NCI-H524 (cell line): ENCODE measurements around the gene ARHGAP8.
"Not testable (repeated sequence)": the region's sequence is repeated elsewhere in the genome, so short reads cannot be mapped to it uniquely, and the experiment has no call there.

Source experiments
- DNase-seq, 2 experiments: peaks; one replicate each; lab custom pipeline; 2025; lab: John Stamatoyannopoulos, UW

The ARHGAP8 gene

DNA sequence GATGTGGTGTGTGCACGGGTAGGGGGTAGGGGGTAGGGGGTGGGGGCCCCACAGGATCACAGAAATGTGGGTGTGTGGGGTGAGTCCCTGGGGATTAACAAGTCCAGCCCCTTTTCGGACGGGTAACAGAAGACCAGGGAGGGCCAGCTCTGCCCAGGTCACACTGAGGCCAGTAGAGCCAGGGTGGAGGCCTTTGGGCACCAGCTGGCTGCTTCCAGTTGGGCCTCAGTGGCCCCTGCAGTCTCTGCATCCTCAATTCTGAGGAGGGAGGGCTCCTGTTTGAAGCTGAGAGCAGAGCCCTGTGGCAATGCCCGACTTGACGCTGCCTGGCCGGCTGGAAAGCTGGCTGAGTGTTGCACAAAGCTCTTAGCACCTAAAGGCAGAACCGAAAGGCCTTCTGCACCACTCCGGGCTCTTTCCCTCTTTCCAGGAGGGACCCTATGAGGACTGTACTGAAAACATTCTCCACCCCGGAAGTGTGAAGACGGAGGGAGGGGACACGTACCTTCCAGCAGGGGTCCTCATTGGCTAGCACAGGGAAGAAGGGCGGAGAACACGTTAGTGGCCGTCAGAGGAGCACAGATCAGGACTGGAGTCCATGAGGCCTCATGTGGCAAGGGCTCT, 137.0 kb downstream of the ARHGAP8 start:
- DNase-seq = peak in 1 of 2 experiments; percentile 26

DNA sequence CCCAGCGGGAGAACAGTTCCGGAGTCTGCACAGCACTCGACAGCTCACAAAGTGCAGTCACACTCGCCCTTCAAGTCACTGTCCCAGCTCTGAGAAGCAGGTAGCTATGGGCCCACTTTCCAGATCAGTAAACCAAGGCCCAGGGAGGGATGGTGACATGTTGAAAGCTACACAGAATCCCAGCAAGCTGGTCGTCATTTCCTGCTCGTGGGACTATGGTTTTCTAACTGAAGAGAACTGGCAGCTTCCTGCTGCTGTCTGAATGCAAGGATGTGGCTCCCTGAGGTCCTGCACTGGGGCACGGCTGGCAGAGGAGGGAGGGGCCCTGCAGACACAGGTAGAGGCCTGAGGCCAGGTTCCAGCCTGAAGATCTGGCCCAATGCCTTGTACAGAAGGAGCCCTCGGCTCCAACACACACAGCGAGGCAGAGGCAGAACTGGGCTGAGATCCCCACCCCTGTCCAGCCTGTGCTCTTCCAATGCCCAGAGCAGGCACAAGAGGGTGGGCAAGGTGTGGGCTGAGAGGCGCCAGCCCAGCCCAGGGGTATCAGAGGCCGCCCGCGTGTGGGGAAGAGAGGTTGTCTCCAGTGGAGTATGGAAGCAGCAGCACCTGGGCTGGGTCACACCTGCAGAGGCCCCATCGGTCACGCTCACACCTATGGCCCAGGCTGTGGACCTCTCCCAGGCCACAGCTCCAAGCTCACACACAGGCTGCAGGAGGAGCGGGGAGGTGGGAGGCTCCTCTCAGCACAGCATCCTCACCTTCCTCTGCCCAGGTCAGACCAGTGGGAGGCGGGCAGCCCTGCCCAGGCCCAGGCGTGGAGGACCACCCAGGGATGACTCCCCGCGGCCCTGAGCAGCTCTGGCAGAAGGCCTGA, 138.3 kb downstream of the ARHGAP8 start:
- DNase-seq = no peak

- DNase-seq = no peak
Observed at GRCh38 chr22:44891293-44891747, 138.9 kb downstream of the ARHGAP8 start.

DNA sequence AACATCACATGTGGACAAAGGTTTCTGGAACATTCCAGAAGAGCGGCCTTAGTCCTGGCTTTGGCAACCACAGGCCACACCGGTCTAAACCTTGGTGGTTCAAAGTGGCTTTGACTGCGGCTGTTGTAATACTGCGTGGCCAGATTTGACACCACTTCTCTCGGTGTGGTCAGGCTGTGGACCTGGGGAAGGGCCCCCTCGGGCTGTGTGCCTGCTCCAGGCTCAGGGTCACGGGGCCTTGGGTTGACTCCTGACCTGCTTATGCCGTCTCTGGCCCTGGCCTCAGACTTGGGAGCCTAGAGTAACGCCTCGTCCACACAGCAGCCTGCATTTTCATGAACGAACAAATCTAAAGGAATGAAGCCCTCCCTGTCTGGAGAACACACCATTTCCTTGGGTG, 139.4 kb downstream of the ARHGAP8 start:
- no peak for DNase-seq

- DNase-seq = no peak
Observed at GRCh38 chr22:44892243-44892642, 139.9 kb downstream of the ARHGAP8 start.

DNA sequence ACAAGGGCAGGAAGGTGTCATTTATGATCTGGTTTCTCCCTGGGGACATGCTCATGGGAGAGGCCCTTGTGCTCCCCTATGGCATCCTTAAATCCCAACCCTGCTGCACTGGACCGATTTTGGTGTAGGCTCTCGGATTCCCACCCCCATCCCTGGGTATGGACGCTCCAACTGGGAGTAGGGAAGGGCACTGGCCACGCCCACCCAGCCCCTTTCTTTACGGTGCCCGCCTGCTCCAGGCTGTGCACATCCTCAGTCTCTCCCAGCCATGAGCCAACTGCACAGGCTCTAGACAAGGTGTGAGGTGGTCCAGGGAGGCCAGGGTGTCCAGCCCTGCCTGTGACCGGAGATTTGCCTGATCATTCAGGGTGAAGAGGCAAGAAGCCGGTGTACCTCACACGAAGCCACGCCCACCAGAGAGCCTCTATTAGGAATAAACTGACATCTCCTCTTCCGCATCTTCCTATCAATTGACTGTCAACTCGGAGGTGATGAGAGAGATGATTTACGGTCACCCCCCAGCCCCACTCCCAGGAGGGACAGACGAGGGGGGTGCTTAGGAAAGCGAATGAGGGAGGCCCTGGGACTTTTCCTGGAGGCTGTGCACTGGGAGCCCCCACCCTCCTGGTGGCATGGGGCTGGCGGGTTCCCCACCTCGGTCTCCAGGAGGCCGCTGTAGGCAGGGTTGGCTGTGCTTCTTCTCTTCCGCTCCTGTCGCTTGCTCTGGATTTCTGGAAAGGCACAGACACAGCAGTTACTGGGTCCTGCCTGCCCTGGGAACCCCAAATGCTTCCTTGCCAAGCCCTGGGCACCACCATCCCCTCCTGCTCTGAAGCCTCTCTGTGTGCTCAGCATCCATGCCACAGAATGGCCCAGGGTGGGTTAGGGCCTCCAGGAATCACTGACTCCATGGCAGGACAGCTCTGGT, 140.7 kb downstream of the ARHGAP8 start:
- DNase-seq = no peak

- no peak for DNase-seq
Observed at GRCh38 chr22:44893731-44894080, 141.3 kb downstream of the ARHGAP8 start.

DNA sequence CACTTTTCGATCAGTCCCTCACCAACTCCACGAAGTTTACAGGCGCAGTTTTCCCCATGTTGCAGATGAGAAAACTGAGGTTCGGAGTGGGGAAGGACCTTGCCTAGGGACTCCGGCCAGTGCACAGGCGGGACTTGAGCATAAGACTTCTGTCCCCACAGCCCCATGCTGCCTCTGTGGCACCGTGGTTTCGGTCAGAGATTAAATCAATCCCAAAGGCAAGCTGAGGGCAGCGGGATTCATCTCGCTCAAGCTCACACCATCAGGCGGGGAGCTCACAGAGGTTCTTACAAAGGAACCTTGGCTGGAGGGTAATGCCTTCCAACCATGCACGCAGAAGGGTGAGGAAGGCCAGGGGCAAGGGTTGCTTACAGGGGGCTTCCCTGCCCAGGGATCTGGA, 141.9 kb downstream of the ARHGAP8 start:
- DNase-seq = no peak

DNA sequence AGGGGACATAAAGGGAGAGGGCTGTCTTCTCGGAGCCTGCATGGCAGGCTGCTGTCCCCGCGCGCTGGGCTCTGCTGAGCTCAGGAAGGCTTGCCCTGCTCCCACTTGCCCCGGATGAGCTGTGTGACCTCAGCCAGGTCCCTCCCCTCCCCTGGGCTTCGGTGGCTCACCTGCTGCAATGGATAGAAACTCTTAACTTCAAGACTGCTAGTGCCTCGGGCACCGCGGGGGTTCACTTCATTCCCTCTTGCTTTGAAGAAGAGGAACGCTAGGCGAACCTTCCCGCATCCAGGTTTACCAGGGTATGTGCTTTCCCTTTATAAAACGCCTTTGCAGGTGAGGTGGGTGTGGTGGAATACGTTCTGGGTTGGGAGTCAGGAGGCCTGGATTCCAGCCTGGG, 142.4 kb downstream of the ARHGAP8 start:
- no peak for DNase-seq

- no peak for DNase-seq
Observed at GRCh38 chr22:44895296-44896055, 143.1 kb downstream of the ARHGAP8 start.

- no peak for DNase-seq
Observed at GRCh38 chr22:44898236-44898635, 145.9 kb downstream of the ARHGAP8 start.

GRCh38 chr22:44901301-44901700, 148.9 kb downstream of the ARHGAP8 start:
- no peak for DNase-seq

GRCh38 chr22:44903164-44903563, 150.8 kb downstream of the ARHGAP8 start:
- not testable (repeated sequence) for DNase-seq

DNA sequence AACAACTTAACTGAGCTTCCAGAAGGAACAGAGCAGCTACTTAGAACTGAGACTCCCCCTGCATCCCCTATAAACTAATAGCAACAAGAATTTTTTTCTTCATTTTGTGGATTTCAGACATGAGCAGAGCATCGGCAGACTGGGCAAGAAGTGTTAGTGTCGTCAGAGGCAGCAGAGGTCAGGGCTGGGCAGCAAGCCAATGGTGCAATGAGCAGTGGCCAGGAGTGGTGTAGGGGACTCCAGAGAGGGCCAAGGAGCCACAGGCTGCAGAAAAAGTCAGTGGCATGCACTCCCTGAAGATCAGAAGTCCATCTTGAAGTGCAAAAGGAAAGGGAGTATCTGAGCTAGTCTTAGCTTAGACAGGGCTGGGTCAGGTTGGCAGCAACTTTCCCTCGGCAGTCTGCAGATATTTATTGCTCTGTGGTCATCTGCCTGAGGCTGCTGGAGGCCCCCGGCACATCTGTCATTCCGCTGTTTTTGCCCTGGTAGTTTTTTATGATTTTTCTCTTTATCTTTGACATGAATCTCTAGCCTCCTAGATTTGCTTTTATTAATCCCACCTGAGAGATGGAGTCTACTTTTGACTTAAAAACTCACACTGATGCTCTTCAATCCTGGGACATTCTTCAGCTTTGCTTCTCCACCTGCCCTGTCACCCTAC, 152.2 kb downstream of the ARHGAP8 start:
- DNase-seq = not testable (repeated sequence)

DNA sequence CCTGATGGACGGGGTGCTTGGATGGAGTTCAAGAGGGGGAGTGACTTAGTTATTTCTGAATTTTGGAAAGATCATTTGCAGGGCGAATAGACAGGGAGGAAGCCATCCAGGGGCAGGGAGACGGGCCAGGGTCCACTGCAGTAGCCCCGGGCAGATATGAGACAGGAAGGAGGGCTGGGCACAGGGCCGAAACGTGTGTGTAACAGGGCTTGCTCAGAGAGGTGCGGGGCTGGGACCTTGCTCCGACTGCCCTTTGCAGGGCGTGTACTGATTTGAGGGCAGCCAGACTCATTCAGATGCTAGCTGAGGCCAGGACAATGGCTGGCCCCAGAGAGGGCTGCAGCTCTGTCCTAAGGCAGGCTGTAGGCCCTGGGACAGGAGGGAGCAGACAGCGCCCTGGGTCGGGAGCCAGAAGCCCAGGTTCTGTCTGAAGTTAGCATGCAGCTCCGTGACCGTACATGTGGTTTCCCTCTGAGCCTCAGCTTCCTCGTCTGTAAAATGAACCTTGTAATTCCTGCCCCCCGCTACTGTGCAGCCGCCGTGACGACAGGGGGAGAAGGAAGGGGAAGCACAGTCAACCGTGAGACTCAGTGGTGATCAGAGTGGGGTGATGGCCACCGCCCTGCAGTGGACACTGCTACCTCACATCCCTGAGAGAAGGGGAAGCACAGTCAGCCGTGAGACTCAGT, 154.0 kb downstream of the ARHGAP8 start:
- no peak for DNase-seq

DNA sequence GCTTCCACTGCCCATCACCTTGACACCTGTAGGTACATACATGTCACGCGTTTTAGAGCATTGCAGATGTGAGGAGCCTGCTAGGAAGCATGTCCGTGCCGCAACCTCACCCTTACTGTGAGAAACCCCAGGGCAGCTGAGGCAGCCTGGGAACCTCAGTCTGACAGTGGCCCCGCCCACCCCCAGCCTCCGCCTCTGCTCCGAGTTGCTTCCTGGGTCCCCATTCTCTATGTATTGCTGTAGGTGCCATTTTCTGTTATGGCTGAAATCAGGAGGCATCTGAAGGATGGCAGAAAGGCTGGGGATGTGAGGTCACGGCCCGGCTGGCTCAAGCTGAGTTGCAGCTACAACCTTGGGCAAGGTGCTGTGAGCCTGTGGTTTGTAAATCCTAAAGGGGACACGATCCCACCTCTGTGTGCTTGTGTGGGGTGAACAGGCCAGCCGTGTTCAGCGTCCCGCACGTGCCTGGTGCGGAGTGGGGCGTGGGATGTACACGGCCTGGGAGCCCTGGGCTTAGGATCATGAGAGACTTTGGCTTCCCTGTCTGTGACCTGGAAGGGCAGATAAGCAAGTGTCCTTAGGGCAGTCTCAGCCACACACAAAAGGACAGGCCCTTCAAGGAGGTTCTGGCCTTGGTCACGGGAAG, 154.7 kb downstream of the ARHGAP8 start:
- no peak for DNase-seq

DNA sequence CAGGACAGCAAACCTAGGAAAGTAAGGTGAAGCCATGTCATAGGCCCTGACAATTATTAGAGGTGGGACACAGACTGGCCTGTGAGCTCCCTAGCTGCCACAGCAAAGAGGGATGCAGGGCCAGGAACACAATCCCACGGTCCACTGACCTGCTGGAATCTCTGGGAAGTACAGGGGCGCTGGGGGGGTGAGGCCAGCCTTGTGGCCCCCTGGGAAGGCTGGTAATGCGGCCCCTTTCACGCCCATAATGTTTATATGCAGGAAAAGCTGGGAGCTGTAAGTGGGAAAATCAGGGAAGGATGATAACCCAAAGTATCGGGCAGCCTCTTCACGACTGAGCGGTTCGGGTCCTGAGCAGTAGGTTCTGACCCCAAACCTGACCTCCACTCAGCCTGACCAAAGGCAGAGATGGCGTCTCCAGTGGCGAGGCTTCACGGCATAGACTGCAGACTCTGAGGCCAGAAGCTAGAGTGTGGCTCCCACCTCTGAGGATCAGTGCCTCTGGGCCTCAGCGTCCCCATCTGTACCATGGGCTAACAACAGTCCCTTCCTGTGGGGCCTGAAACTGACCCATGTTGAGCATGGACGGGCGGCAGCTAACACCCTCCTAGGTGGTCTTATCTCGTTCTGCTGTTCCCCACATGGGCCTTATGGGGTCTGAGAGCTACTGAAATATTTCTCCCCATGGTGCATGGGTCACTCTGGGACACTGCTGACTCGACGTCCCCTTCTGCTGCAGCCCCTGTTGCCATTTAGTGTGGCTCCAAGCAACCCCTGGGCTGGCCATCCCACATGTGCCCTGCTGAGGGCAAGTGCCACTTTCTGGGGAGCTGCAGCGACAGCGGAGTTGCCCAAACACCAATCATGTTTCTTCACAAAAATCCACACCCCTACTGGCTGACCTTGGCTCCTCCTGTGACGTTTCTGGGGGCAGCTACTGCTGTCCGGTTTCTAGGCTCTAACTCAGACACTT, 155.7 kb downstream of the ARHGAP8 start:
- no peak for DNase-seq

DNA sequence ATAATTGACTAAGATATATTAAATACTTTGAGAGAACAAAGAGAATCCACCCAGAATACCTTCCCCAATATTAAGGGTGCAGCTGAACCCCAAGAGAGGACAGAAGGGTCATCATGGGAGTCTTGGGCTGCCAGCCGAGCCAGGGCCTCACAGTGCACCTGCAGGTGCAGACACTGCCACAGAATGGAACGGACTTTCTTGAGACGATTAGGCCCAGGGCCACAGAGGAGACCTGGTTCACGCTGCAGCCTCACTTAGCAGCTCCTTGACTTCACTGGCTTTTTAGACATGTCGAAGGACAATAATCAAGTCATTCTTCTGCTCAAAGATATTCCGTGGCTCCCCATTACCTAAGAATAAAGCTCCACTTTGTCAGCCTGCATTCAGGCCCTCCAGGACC, 156.9 kb downstream of the ARHGAP8 start:
- DNase-seq = no peak
